Ramos (cell line): Measurements from ENCODE around the gene SLC31A1.

Experiments used
- in situ Hi-C: fragments of 300-500 bp; cut with MboI; formaldehyde crosslinking; loops from one replicate; pipeline ENCODE4 v1.14.3; 2022; ENCODE audit warnings: low sequenced_read_pairs; ENCODE audit not compliant: unreplicated experiment

SLC31A1 gene

GRCh38 chr9:113298924-113299770, 77.8 kb downstream of the SLC31A1 start:
- in situ Hi-C loops: no loop called here

DNA sequence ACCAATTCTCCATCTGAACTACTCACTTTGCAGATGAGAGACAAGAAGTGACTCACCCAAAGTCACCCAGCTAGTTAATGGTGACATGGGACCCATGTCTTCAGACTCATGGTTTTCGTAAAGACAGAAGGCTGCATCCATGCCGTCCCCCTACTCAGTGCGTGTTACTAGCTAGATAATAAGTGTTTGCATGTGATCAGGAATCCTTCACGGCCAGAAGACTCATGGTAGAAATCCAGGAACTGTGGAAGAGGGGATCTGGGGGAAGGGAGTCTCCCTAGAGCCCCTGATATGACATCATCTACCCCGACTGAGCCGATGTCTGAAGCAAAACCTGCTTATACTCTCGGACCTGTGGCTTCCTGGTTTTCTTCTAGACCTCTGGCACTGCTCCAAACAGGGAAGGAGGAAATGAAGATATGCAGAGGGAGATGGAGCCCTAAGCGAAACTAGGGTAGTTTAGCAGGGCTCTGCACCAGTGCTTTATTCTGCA, 78.5 kb downstream of the SLC31A1 start:
- in situ Hi-C loops: no loop called here

- in situ Hi-C loops: no loop called here
These were observed 80.2 kb downstream of the SLC31A1 start for GRCh38 chr9:113301548-113301947.

- in situ Hi-C loops: no loop called here
These were observed 81.6 kb downstream of the SLC31A1 start, which contains the start of gene RNF183 for GRCh38 chr9:113302792-113303418. Gene RNF183 (minus strand): TSS chr9:113303376. CDS start chr9:113298184, 5,192 bp downstream.

GRCh38 chr9:113306566-113306965, 85.2 kb downstream of the SLC31A1 start:
- in situ Hi-C loops: no loop called here

DNA sequence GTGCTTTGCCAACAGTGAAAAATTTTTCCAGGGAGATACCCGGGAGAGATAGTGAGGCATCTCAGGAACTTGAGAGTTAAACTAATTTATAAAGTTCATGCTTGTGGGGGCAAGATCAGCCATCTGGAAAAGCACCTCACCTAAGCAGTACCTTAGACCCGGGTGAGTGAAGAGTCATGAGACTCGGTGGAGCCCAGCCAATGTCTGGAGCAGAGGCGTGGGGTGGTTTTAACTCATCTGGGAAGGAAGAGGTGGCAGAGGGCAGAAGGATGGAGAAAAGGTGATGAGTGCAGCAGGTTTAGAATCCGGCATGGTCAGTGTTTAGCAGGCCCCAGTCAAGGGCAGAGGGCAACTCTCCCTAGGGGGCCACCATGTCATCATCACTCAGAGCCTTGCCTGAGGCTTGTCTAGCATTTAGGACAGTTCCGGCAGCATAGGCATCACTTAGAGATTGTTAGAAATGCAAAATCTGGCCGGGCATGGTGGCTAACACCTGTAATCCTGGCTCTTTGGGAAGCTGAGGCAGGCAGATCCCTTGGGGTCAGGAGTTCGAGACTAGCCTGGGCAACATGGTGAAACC, 86.1 kb downstream of the SLC31A1 start:
- in situ Hi-C loops: no loop called here

GRCh38 chr9:113309204-113309813, 88.0 kb downstream of the SLC31A1 start:
- in situ Hi-C loops: no loop called here

GRCh38 chr9:113310538-113310937, 89.2 kb downstream of the SLC31A1 start:
- in situ Hi-C loops: no loop called here

DNA sequence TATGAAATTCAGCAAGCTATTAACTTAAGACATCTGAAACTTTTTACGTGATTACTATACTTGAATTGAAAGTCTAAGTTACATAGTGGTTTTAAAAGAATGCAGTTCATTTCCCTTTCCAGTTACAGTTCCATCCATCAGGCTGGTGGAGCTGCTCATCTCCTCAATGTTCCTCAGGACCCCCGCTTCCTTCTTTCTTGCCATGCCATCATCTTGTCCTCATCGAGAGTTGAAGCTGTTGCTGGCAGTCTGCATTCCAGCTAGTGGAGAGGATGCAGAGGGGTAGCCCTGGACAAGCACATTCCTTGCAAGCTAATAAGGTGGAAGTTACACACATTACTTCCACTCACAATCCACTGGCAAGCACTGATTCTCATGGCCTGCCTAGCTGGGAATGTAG, 90.6 kb downstream of the SLC31A1 start:
- in situ Hi-C loops: no loop called here

DNA sequence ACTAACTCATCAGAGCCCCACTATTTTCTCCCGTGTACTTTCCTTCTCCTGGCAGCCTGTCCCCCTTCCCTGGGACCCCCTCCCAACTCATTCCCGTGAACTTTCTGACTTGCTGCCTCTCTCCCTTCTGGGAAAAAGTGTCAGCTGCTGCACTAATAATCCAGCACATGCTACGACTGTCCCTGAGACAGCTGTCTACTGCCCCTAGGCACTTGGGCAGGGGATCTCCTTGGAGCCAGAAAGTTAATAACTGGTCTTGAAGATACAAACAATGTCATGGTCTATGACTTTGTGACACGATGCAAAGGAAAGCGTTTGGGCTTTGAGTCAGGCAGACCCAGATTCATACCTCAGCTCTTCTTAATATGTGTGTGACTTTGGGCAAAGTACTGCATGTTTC, 91.9 kb downstream of the SLC31A1 start:
- in situ Hi-C loops: no loop called here
